Epidermal melanocyte (primary cell): Measurements from ENCODE around the gene DUSP10.

Experiments
- DNase-seq: peaks from one replicate; pipeline ENCODE4 v3.0.0; 2011; ENCODE audit warnings: low spot score; ENCODE audit not compliant: insufficient read length

The DUSP10 gene

DNA sequence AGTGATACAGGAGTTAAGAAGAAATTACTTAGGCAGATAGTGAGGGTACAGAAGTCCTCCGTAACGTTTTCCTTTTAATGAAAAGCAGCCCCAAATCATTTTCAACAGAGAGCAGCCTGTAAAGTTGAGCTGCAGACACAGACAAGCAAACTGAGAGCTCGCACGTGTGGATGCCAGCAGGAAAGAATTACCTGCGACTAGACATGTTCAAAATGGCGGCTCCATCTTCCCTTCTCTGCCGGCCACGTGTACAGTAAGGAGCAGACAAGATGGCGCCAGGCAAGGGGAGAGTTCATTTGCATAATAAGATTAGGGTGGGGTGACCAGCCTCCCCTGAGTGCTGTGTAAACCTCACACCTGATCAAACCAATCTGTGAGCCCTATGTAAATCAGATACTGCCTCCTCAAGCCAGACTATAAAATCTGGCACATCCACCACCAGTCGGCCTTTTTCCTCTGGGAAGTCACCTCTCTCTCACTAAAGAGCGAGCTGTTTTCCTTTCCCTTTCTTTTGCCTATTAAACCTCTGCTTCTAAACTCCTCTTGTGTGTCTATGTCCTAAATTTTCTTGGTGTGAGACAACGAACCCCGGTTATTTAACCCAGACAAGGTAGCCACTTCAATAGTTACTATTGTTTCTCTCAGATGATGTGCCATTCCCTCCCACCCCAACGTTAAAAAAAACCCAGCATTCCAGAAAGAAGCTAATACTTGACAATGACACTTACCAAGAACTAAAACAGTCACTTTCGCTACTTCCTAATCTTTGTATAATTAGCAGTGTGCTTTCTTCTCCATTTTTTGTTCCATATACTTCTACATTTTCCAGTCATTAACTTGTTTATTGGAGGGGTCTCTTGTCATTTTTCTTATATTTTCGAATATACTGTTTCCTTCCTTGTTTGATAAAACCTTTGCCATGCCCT lies 27.4 kb downstream of the DUSP10 start:
- no peak for DNase-seq

DNA sequence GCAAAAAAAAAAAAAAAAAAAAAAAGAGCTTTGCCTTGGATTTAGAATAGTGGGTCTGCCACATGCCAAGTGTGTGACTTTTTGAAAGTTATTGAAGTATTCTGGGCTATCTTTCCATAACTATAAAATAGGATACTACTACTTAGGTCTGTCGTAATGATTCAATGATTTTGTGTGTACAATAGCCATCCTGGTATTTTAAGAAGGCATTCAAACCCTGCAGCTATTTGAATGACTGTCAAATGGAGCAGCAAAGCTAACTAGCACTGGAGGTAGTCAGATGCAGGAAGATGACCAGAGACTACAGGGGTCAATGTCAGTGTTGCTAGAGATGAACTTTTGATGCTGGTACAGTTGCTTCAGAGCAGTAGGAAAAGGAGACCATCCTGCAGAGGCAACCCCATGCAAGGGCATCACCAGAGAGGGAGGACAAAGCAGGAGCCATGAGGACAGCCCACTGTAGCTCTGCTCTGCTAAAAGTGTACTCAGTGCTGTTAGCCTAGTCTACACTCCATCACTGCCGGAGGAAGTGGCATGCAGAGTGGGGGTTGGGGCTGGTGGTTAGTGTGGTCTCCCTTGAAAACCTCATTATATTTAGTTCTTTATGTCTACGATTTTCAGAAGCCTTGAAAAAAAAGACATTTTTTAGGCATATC lies 29.0 kb downstream of the DUSP10 start:
- no peak for DNase-seq

DNA sequence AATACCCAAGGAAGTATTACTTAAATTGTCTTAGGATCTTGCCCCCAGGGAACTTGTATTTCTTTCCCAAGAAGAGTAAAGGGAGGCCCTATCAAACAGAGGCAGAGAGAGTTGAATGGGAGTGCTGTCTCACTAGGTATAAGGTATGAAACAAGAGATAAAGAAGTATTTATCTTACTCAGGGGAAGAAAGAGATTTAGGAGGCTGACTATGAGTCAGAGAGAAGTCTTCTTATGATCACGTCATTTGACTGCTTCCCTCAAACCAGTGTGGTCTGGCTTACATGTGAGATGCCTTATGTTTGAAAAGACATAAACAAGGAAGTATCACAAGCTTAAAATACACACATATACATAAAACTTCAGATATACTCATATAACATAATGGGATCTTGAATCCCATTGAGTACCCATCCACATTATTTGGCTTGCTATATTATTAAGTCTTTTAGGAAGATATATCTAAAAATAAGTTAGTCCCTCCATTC lies 29.6 kb downstream of the DUSP10 start:
- no peak for DNase-seq

- no peak for DNase-seq
Measured at GRCh38 chr1:221711656-221712055, 30.2 kb downstream of the DUSP10 start.

- no peak for DNase-seq
Measured at GRCh38 chr1:221711063-221711577, 30.8 kb downstream of the DUSP10 start.

GRCh38 chr1:221709854-221710253 lies 32.0 kb downstream of the DUSP10 start:
- no peak for DNase-seq

GRCh38 chr1:221708987-221709386 lies 32.9 kb downstream of the DUSP10 start:
- DNase-seq: no peak

GRCh38 chr1:221708076-221708571 lies 33.8 kb downstream of the DUSP10 start:
- DNase-seq: no peak

- DNase-seq: no peak
Measured at GRCh38 chr1:221706876-221707582, 34.9 kb downstream of the DUSP10 start.

- DNase-seq: no peak
Measured at GRCh38 chr1:221706191-221706590, 35.7 kb downstream of the DUSP10 start.

DNA sequence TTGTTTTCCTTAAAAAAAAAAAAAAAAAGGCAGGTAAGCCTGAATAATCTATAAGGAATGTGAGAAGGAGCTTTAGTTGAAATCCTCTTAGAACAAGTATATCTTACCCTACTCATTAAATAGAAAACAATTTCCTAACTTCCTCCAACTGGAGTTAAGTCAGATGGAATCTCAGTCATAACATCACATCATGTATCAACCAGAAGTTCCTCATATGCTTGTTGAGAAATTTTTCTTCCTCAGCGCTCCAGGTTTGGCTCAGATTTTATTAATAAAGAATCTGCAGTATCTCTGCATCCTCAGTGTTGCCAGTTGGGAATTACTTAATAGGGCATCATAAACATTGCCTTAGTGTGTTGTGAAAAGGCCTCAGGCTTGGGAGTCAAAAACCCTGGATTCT lies 37.6 kb downstream of the DUSP10 start:
- DNase-seq: no peak

- no peak for DNase-seq
Measured at GRCh38 chr1:221701570-221702186, 40.2 kb downstream of the DUSP10 start.

- DNase-seq: no peak
Measured at GRCh38 chr1:221700948-221701347, 40.9 kb downstream of the DUSP10 start.

DNA sequence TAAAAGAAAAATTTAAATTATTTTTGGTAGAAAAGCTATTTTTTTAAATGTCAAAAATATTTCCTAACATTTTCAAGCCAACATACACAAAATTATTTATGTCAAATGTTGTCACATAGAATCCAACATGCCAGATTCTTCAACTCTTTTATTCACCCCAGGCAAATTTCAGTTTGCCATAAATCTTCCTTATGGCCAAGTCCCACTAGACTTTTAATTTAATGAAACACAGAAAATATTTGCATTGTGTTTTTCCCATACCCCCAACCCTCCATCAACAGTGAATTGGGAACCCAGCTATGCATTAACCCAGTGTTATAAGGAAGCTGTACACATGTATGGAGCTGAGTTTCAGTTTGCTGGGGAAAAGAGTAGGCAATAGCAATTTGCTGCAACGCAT lies 41.4 kb downstream of the DUSP10 start:
- DNase-seq: no peak

GRCh38 chr1:221699978-221700519 lies 41.8 kb downstream of the DUSP10 start:
- DNase-seq: no peak

GRCh38 chr1:221699577-221699976 lies 42.3 kb downstream of the DUSP10 start:
- DNase-seq: no peak

GRCh38 chr1:221698579-221699349 lies 43.1 kb downstream of the DUSP10 start:
- no peak for DNase-seq

DNA sequence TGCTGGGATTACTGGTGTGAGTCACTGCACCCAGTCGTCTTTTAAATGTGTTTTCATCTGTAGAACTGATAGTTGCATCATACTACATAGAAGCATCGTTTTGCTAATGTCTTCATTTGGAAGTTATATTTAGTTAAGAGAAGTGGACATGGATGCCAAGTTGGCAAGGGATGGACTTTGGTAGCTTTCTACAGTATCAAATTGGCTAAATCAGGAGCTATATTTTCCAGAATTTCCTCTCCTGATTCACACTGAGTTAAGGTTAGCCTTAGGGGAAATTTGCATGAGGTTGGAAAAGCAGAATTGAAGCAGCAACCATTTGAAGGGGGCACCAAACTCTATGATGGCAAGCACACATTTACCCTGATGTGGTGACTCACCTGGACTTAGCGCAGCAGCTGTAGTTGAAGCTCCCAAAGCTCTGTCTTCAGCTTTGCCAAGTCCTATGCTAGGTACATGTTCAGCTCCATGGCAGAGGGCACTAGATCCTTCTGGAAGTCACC lies 43.9 kb downstream of the DUSP10 start:
- DNase-seq: no peak

GRCh38 chr1:221696718-221697461 lies 45.0 kb downstream of the DUSP10 start:
- DNase-seq: no peak
